ENCODE measurements around the gene GARS1.

Gene GARS1

DNA sequence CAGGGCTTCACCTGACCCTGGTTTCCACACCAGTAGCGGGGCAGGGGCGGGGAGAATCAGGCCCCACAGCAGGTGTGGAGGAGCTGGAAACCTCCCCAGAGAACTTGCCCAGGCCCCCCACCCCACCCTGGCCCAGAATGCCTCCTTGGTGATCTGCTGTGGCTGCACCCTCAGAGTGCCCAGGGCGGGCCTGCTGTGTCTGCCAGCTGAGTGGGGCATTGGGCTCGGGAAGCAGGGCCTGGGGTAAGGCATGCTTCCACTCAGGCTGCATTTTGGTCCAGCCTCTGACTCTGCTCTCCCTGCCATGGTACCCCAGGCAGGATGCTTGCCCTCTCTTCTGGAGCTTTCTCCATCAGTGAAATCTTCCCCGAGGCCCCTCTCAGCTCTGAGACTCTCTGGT is 88.6 kb downstream of the GARS1 start:
- no peak for DNase-seq
